ENCODE results near the gene DLL3. TPM values are rescaled to one million over a fixed set of nuclear protein-coding genes. Genes with fewer than 3 reads are reported as not detected.

The DLL3 gene
- total and polyA plus RNA-seq, 11 donors, result not detected

- Histone ChIP-seq H3K9me3 (no peaks in the 10 kb centered on the region), H3K27me3 (no peaks in the 10 kb centered on the region), H3K4me3 (no peak overlapping the region), H3K27ac (no peak overlapping the region), H3K4me1 (peaks cover 0 to 19% (median 15%) of the 10 kb centered on the region in 12 donors), H3K36me3 (peaks cover 0 to 55% (median 51%) of the 10 kb centered on the region in 9 donors)
- intact Hi-C loops (cut with DNase I), result loop anchor here in 1 of 10 donors (5.0 kb wide), 1 partner anchor 46 kb away; the partner anchor contains the start of gene RPS16
- WGBS, 4 donors, result 73 to 89% (median 87%) methylated on average over 6 of the region's 6 CpGs
- no peak for TF ChIP-seq POLR2A (IDR thresholded peaks at IDR 0.05)
- TF ChIP-seq CTCF (IDR thresholded peaks at IDR 0.05), result no peak
- DNase-seq, result no peak
- no peak for ATAC-seq
Observed at GRCh38 chr19:39483141-39483540, 15.6 kb upstream of the DLL3 start.

- no peak overlapping the region for H3K4me3 ChIP-seq
- no peaks in the 10 kb centered on the region for H3K27me3 ChIP-seq
- no peak for TF ChIP-seq CTCF (IDR thresholded peaks at IDR 0.05)
- no peak for TF ChIP-seq POLR2A (IDR thresholded peaks at IDR 0.05)
- no peaks in the 10 kb centered on the region for H3K9me3 ChIP-seq
- WGBS, 4 donors, result 76 to 84% (median 81%) methylated on average over 10 of the region's 10 CpGs
- peaks cover 0 to 75% (median 71%) of the 10 kb centered on the region in 9 donors for H3K36me3 ChIP-seq
- DNase-seq, result no peak
- intact Hi-C loops (cut with DNase I), result no loop called here
- no peak for ATAC-seq
- H3K27ac ChIP-seq, result no peak overlapping the region
- H3K4me1 ChIP-seq, result no peaks in the 10 kb centered on the region
Observed at GRCh38 chr19:39489756-39490155, 9.0 kb upstream of the DLL3 start.

GRCh38 chr19:39492225-39492624 is 6.5 kb upstream of the DLL3 start:
- Histone ChIP-seq H3K4me3 (no peak overlapping the region), H3K4me1 (no peaks in the 10 kb centered on the region), H3K36me3 (peaks cover 0 to 50% (median 48%) of the 10 kb centered on the region in 9 donors), H3K27ac (no peak overlapping the region), H3K27me3 (peaks cover 0 to 16% (median 9%) of the 10 kb centered on the region in 9 donors), H3K9me3 (no peaks in the 10 kb centered on the region)
- 92 to 98% (median 95%) methylated on average over 6 of the region's 6 CpGs for WGBS, 4 donors
- intact Hi-C loops (cut with DNase I), result no loop called here
- DNase-seq, result no peak
- TF ChIP-seq POLR2A (IDR thresholded peaks at IDR 0.05), result no peak
- TF ChIP-seq CTCF (IDR thresholded peaks at IDR 0.05), result no peak
- no peak for ATAC-seq

- DNase-seq, result no peak
- H3K9me3 ChIP-seq, result no peaks in the 10 kb centered on the region
- TF ChIP-seq CTCF (IDR thresholded peaks at IDR 0.05), result no peak
- H3K4me1 ChIP-seq, result peaks cover 0 to 4% (median 3%) of the 10 kb centered on the region in 12 donors
- intact Hi-C loops (cut with DNase I), result no loop called here
- no peak for ATAC-seq
- WGBS, 4 donors, result 81 to 88% (median 86%) methylated on average over 3 of the region's 3 CpGs
- peaks cover 3 to 21% (median 14%) of the 10 kb centered on the region in 9 donors for H3K27me3 ChIP-seq
- H3K4me3 ChIP-seq, result no peak overlapping the region
- peaks cover 0 to 45% (median 42%) of the 10 kb centered on the region in 9 donors for H3K36me3 ChIP-seq
- H3K27ac ChIP-seq, result no peak overlapping the region
Observed at GRCh38 chr19:39492788-39493187, 6.0 kb upstream of the DLL3 start.

Data from heart left ventricle (tissue), 16 donors.